GM19395 (cell line): ENCODE measurements around the gene KCNJ9.

ENCODE experiments used
- ATAC-seq: cut with Tn5 transposase; IDR thresholded peaks from one replicate; pipeline ENCODE4 v1.9.1; 2021; ENCODE audit warnings: mild to moderate bottlenecking, moderate library complexity; ENCODE audit not compliant: unreplicated experiment

The KCNJ9 gene

GRCh38 chr1:160086456-160086892, 5.1 kb downstream of the KCNJ9 start:
- ATAC-seq: no peak

- ATAC-seq: no peak
Measured at GRCh38 chr1:160087118-160087662, 5.9 kb downstream of the KCNJ9 start.

GRCh38 chr1:160089883-160090282, 8.5 kb downstream of the KCNJ9 start:
- no peak for ATAC-seq

GRCh38 chr1:160090760-160091159, 9.4 kb downstream of the KCNJ9 start:
- no peak for ATAC-seq

GRCh38 chr1:160091666-160092223, 10.4 kb downstream of the KCNJ9 start:
- no peak for ATAC-seq

- no peak for ATAC-seq
Measured at GRCh38 chr1:160092366-160093068, 11.2 kb downstream of the KCNJ9 start.

- ATAC-seq: no peak
Measured at GRCh38 chr1:160093069-160093395, 11.7 kb downstream of the KCNJ9 start.

GRCh38 chr1:160093624-160094290, 12.4 kb downstream of the KCNJ9 start:
- ATAC-seq: no peak

- ATAC-seq: no peak
Measured at GRCh38 chr1:160094291-160094625, 12.9 kb downstream of the KCNJ9 start.

GRCh38 chr1:160094806-160095205, 13.5 kb downstream of the KCNJ9 start:
- ATAC-seq: no peak

- no peak for ATAC-seq
Measured at GRCh38 chr1:160095382-160096105, 14.2 kb downstream of the KCNJ9 start.

- no peak for ATAC-seq
Measured at GRCh38 chr1:160096274-160097116, 15.2 kb downstream of the KCNJ9 start.

GRCh38 chr1:160097151-160097910, 16.0 kb downstream of the KCNJ9 start:
- no peak for ATAC-seq

GRCh38 chr1:160097911-160098851, 16.8 kb downstream of the KCNJ9 start, which contains the start of gene IGSF8:
IGSF8 (minus strand) TSS chr1:160098619; CDS start chr1:160098472, 147 bp downstream.
- ATAC-seq: peak; percentile 48

- ATAC-seq: peak; percentile 73
Measured at GRCh38 chr1:160098852-160099561, 17.7 kb downstream of the KCNJ9 start.

GRCh38 chr1:160099716-160100375, 18.5 kb downstream of the KCNJ9 start:
- no peak for ATAC-seq

- ATAC-seq: peak; percentile 40
Measured at GRCh38 chr1:160101037-160101716, 19.8 kb downstream of the KCNJ9 start.
